Liver (tissue), 9 donors: ENCODE measurements around the gene CTXN2. TPM values are rescaled to one million over a fixed set of nuclear protein-coding genes. Genes with fewer than 3 reads are reported as not detected.

Source experiments
- DNase-seq: peaks from one replicate; pipeline ENCODE4 v3.0.0-alpha.2; 2017; ENCODE audit warnings: low spot score
- H3K27ac ChIP-seq, 2 donors: one replicate each; pipeline ENCODE4 v1.7.0; 2013; ENCODE audit warnings: inconsistent platforms in 2 of 2, low read length in 2 of 2, control low read depth in 1 of 2, low read depth in 1 of 2, mild to moderate bottlenecking in 1 of 2
- H3K27me3 ChIP-seq, 4 donors: one replicate each; pipeline versions ENCODE4 v1.6.1 to v1.7.0; 2013; ENCODE audit warnings: low read length in 3 of 4, inconsistent platforms in 1 of 4, mild to moderate bottlenecking in 1 of 4, moderate library complexity in 1 of 4; ENCODE audit not compliant: control insufficient read depth in 4 of 4, insufficient read depth in 4 of 4
- H3K36me3 ChIP-seq, 4 donors: one replicate each; pipeline versions ENCODE4 v1.6.1 to v1.7.0; 2013; ENCODE audit warnings: low read length in 3 of 4, mild to moderate bottlenecking in 3 of 4, low read depth in 1 of 4, moderate library complexity in 1 of 4; ENCODE audit not compliant: control insufficient read depth in 4 of 4, insufficient read depth in 3 of 4
- H3K4me1 ChIP-seq, 4 donors: one replicate each; pipeline versions ENCODE4 v1.6.1 to v1.7.0; 2013; ENCODE audit warnings: low read length in 3 of 4, mild to moderate bottlenecking in 3 of 4, moderate library complexity in 1 of 4; ENCODE audit not compliant: control insufficient read depth in 4 of 4, insufficient read depth in 4 of 4
- H3K4me3 ChIP-seq, 3 donors: one replicate each; pipeline versions ENCODE4 v1.6.1 to v1.7.0; 2013; ENCODE audit warnings: low read length in 3 of 3, control low read depth in 1 of 3, low read depth in 1 of 3, mild to moderate bottlenecking in 1 of 3
- H3K9ac ChIP-seq, 2 donors: one replicate each; pipeline ENCODE4 v1.7.0; 2013; ENCODE audit warnings: low read length in 2 of 2, mild to moderate bottlenecking in 2 of 2, moderate library complexity in 2 of 2, control low read depth in 1 of 2, low read depth in 1 of 2
- H3K9me3 ChIP-seq, 4 donors: one replicate each; pipeline versions ENCODE4 v1.6.1 to v1.7.0; 2013; ENCODE audit warnings: low read length in 3 of 4; ENCODE audit not compliant: control insufficient read depth in 4 of 4
- ATF3 ChIP-seq: IDR thresholded peaks from 2 replicates; pipeline ENCODE4 v1.6.1; 2016; ENCODE audit warnings: antibody characterized with exemption
- CTCF ChIP-seq: fragments of 150-350 bp; IDR thresholded peaks from 2 replicates; pipeline ENCODE4 v1.5.1; 2017; ENCODE audit warnings: improper control_type of control experiment, low read depth, low read length; ENCODE audit not compliant: missing input control
- EGR1 ChIP-seq, 2 donors: IDR thresholded peaks; 2 replicates each; pipeline ENCODE4 v1.6.1; 2016 to 2018; ENCODE audit warnings: antibody characterized with exemption in 2 of 2, low read depth in 2 of 2
- FOXA1 ChIP-seq: IDR thresholded peaks from 2 replicates; pipeline ENCODE4 v1.6.1; 2016; ENCODE audit warnings: antibody characterized with exemption
- FOXA2 ChIP-seq: IDR thresholded peaks from 2 replicates; pipeline ENCODE4 v1.6.1; 2016; ENCODE audit warnings: antibody characterized with exemption
- GABPA ChIP-seq, 2 donors: IDR thresholded peaks in 1 of 2; conservative IDR thresholded peaks in 1 of 2; 2 replicates each; pipeline ENCODE4 v1.6.1; 2016; ENCODE audit warnings: antibody characterized with exemption in 2 of 2, mild to moderate bottlenecking in 1 of 2, moderate library complexity in 1 of 2
- HNF4A ChIP-seq, 2 donors: conservative IDR thresholded peaks; 2 replicates each; pipeline ENCODE4 v1.6.1; 2016; ENCODE audit warnings: antibody characterized with exemption in 2 of 2, mild to moderate bottlenecking in 2 of 2
- HNF4G ChIP-seq: IDR thresholded peaks from 2 replicates; pipeline ENCODE4 v1.6.1; 2016; ENCODE audit warnings: antibody characterized with exemption
- JUND ChIP-seq, 2 donors: IDR thresholded peaks; 2 replicates each; pipeline ENCODE4 v1.6.1; 2016; ENCODE audit warnings: antibody characterized with exemption in 2 of 2
- MAX ChIP-seq: IDR thresholded peaks from 2 replicates; pipeline ENCODE4 v1.6.1; 2016; ENCODE audit warnings: antibody characterized with exemption
- NR2F2 ChIP-seq: IDR thresholded peaks from 2 replicates; pipeline ENCODE4 v1.6.1; 2016; ENCODE audit warnings: antibody characterized with exemption
- RAD21 ChIP-seq, 2 donors: IDR thresholded peaks; 2 replicates each; pipeline ENCODE4 v1.6.1; 2016; ENCODE audit warnings: antibody characterized with exemption in 2 of 2, mild to moderate bottlenecking in 2 of 2
- REST ChIP-seq: IDR thresholded peaks from 2 replicates; pipeline ENCODE4 v1.6.1; 2016; ENCODE audit warnings: antibody characterized with exemption, mild to moderate bottlenecking
- RXRA ChIP-seq, 2 donors: IDR thresholded peaks; 2 replicates each; pipeline ENCODE4 v1.6.1; 2017 to 2018; ENCODE audit warnings: antibody characterized with exemption in 2 of 2, mild to moderate bottlenecking in 1 of 2
- SP1 ChIP-seq: IDR thresholded peaks from 2 replicates; pipeline ENCODE4 v1.6.1; 2018; ENCODE audit warnings: antibody characterized with exemption, mild to moderate bottlenecking
- TAF1 ChIP-seq: conservative IDR thresholded peaks from 2 replicates; pipeline ENCODE4 v1.6.1; 2016; ENCODE audit warnings: antibody characterized with exemption, mild to moderate bottlenecking
- YY1 ChIP-seq: IDR thresholded peaks from 2 replicates; pipeline ENCODE4 v1.6.1; 2016; ENCODE audit warnings: antibody characterized with exemption, mild to moderate bottlenecking
- ZBTB33 ChIP-seq: IDR thresholded peaks from 2 replicates; pipeline ENCODE4 v1.6.1; 2016; ENCODE audit warnings: antibody characterized with exemption
- polyA plus RNA-seq, 2 donors: library from polyadenylated mRNA; stranded (reverse) in 1 of 2; unstranded in 1 of 2; fragments of 200-250 nt in 1 of 2; fragments of >200 nt in 1 of 2; fragmentation: Nextera tagmentation in 1 of 2; extraction: Ambion mirVana in 1 of 2; gene quantifications; one replicate each; pipeline versions ENCODE4 v1.2.1 to v1.2.3, GENCODE V29; 2013 to 2015
- total RNA-seq, 2 donors: library from RNA; depleted of rRNA; stranded (reverse); fragments of >200 nt; gene quantifications; one replicate each; pipeline ENCODE4 v1.2.3, GENCODE V29; 2014
- donor health status: healthy.
- donor health status: healthy.
- donor health status: healthy.
- donor health status: healthy.
- donor health status: healthy.

The CTXN2 gene
- total and polyA plus RNA-seq, 4 donors = not detected

- TF ChIP-seq REST = no peak
- TF ChIP-seq EGR1 (IDR thresholded peaks at IDR 0.05; ENCODE audit: low read depth in 2 of 2) = no peak
- no peak for TF ChIP-seq FOXA2
- TF ChIP-seq ATF3 = no peak
- TF ChIP-seq RAD21 (IDR thresholded peaks at IDR 0.05) = no peak
- TF ChIP-seq NR2F2 = no peak
Measured at GRCh38 chr15:48144889-48145288, 46.6 kb upstream of the CTXN2 start (continued).

- H3K9me3 ChIP-seq = no peaks in the 10 kb centered on the region
- no peaks in the 10 kb centered on the region for H3K36me3 ChIP-seq
- no peak for DNase-seq
- TF ChIP-seq ATF3 (no peak), EGR1 (IDR thresholded peaks at IDR 0.05; ENCODE audit: low read depth in 2 of 2) (no peak), TAF1 (no peak), SP1 (no peak), RAD21 (IDR thresholded peaks at IDR 0.05) (no peak), CTCF (no peak), RXRA (IDR thresholded peaks at IDR 0.05) (no peak), FOXA1 (no peak), GABPA (IDR thresholded peaks at IDR 0.05 in 1 of 2, conservative IDR thresholded peaks at IDR 0.05 in 1 of 2) (no peak)
- no peaks in the 10 kb centered on the region for H3K27me3 ChIP-seq
- no peak overlapping the region for H3K9ac ChIP-seq
- no peaks in the 10 kb centered on the region for H3K4me1 ChIP-seq
- no peak overlapping the region for H3K27ac ChIP-seq
- no peak overlapping the region for H3K4me3 ChIP-seq
Measured at GRCh38 chr15:48145923-48146322, 45.5 kb upstream of the CTXN2 start.

- no peaks in the 10 kb centered on the region for H3K27me3 ChIP-seq
- no peak overlapping the region for H3K9ac ChIP-seq
- no peaks in the 10 kb centered on the region for H3K9me3 ChIP-seq
- no peaks in the 10 kb centered on the region for H3K36me3 ChIP-seq
- no peak for DNase-seq
- H3K27ac ChIP-seq = no peak overlapping the region
- no peak overlapping the region for H3K4me3 ChIP-seq
- no peaks in the 10 kb centered on the region for H3K4me1 ChIP-seq
- TF ChIP-seq REST (no peak), MAX (no peak), GABPA (IDR thresholded peaks at IDR 0.05 in 1 of 2, conservative IDR thresholded peaks at IDR 0.05 in 1 of 2) (no peak), YY1 (no peak), ATF3 (no peak), RXRA (IDR thresholded peaks at IDR 0.05) (no peak), JUND (IDR thresholded peaks at IDR 0.05) (no peak), EGR1 (IDR thresholded peaks at IDR 0.05; ENCODE audit: low read depth in 2 of 2) (no peak), NR2F2 (no peak), FOXA2 (no peak), RAD21 (IDR thresholded peaks at IDR 0.05) (no peak), HNF4A (conservative IDR thresholded peaks at IDR 0.05) (no peak), HNF4G (no peak), ZBTB33 (no peak), TAF1 (no peak)
Measured at GRCh38 chr15:48147358-48147757, 44.1 kb upstream of the CTXN2 start.
